CD4-positive, alpha-beta T cell treated with Interleukin-15 for 1 hour (primary cell): ENCODE data around the gene PCSK2.
A peak's percentile ranks its signal among the peaks of the same experiment; 100 is the strongest.

Experiments used
- DNase-seq: peaks from one replicate; pipeline ENCODE4 v3.0.0-alpha.2; 2020

The PCSK2 gene

DNA sequence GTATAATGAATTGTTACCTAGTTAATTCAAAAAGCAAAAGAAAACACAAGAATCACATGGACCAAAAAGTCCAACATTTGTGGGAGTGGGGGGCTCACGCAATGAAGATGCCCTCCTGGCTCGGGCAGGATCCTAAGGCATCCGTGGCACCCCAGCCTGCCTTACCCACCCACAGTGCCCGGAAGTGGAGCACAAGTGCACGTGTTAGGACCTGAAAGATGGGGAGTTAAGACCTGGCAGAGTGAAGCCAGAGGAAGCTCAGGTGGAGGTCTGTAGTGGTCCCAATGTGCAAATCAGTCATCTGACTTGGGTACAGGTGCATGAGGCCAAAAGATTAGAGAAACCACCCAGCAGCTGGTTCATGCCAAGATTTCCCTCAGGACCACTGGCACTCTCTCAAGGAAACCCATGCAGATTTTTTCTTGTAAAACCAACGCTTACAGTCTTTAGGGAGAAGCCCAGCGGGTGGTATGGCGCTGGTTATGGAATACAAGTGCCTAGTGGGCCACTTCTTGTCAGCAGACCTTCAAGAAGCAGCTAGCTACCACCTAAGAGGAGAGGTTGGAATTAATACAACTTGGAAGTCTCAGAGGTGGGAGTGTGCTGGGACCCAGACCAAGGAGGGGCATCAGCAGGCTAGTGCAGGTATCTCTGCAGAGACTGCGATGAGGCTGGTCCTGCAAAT is 262.2 kb downstream of the PCSK2 start:
- no peak for DNase-seq

DNA sequence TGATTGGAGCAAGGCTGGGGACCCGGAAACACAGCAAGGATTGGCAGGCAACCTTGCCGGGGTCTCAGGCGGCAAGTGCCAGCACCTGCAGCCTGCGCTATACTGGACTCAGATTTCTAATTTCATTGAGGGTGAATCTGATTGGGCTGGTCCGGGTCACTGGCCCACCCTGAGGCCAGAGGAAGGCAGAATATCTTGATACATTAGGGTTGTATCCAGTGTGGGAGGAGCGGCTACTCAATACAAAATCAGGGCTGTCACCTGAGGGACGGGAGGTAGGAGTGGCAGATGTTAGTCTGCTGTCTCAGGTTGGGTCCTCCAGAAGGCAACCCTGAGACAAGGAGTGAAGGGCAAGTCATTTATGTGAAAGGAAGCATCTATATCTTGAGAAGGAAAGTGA is 263.7 kb downstream of the PCSK2 start:
- no peak for DNase-seq

DNA sequence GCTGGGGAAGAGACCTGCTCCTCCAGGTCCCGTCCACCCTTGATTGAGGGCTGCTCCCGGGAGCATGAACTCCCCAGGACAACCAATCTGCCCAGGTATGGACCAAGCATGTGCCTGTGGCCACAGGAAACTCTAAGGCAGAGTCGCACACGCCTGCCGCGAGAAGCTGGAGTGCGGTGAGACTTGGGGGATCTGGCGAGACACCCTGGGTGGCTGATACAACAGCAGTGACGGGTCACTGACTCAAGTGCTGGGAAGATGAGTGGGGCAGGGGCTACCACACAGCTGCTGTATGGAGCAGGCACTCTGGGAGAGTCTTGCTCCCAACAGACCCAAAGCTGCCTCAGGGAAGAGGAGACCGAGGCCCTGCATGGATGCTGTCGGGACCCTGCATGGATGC is 264.2 kb downstream of the PCSK2 start:
- no peak for DNase-seq

DNA sequence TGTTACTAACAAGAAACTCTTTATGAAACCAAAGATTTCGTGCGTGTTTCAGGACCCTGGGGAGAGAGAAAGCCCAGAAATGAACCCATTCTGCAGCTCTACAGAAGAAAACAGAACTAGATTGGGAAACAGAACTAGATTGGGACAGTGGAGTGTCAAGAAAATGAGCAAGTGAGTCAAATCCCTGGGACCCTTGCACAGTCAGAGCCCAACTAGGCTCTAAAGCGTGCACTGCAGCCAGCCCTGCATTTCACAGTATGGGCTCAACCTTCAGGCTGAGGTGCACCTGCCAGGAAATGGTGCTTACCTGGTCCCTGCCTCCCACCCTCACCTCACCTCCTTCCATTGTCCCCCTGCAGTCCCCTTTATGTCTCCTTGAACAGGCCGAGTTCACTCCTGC is 264.6 kb downstream of the PCSK2 start:
- DNase-seq, result no peak

DNA sequence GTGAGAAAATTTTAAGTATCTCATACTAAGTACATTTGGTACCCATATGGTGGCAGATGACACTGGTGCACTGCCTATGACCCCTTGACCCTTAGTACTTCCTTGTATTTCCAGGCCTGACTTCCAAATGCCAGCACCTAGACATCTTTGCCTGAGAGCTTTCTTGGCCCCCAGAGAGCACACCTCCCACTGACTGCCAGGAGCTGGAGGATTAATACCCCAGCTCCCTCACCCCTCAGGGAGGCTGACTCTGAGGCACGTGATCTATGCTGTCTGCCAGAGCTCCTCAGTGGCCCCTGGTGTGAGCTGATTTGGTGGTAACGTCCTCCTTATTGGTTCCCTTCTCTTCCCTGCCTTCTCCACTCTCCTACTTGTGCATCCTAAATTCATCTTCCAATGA is 266.3 kb downstream of the PCSK2 start:
- DNase-seq, result no peak

DNA sequence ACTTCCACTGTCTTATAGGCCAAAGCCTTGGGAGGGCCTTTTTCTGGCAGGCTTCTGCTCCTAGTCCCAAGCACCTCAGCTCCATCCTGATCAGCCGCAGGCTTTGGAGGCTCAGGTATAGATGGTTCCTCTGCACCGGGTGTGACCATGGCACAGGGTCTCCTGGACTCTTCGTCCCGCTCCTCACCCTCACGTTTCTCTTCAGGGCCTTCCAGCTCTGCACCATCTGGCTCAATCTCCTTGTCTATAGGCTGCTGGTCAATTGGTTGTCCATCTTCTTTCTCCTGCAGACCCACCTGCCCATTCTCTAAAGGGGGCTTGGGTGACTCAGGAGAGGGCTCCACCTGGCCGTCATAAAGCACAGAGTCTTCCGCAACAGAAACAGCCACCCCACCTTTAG is 267.4 kb downstream of the PCSK2 start:
- no peak for DNase-seq

DNA sequence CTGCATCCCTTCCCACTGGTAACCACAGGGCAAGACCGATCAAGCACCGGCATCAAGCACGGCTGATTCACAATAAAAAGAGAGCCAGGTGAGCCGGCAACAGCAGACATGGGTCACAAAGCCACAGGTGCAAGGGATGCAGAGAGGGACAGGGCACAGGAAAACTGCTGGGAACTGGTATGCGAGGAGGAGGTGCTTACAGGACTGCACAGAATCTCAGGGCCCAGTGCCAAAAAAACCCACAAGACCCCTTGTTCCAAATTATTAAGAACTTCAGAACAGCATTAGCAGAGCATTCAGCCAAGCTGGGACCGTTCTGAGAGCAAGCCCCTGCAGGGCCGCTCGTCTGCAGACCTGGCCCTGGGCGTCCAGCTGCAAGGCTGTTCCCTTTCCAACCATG is 269.0 kb downstream of the PCSK2 start:
- DNase-seq, result no peak

DNA sequence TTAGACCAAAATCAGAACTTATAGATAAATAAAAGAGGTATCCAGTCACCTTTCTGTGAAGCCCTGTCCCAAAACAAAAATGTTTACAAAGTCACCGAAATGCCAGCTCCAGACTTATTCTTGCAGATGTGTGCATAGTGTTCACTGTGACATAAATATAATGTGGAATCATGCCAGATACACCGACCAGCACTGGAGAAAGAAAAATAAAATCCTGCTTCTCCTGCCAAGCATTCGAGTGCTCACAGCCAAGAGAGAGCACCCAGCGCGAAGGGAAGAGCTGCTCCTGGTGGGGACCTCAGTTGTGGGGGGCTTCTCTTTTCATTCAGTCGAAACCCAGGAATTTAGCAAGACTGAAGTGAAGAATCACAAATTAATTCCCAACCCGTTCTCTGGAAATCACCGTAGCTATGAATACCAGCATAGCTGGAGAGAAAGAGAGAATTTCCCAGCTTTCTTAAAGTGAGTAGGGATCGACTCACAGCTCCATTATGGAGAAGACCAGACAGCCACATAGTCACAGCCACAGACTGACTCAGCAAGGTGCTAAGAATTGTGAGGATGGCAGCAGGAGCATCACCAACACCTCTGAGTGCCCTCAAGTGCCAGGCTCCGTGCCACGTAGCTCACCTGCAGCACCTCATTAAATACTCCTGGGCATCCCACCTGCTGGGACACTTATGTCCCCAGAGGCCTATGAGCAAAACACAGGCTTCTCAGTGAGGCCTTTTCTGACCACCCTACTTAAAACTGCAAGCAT is 271.2 kb downstream of the PCSK2 start:
- no peak for DNase-seq

DNA sequence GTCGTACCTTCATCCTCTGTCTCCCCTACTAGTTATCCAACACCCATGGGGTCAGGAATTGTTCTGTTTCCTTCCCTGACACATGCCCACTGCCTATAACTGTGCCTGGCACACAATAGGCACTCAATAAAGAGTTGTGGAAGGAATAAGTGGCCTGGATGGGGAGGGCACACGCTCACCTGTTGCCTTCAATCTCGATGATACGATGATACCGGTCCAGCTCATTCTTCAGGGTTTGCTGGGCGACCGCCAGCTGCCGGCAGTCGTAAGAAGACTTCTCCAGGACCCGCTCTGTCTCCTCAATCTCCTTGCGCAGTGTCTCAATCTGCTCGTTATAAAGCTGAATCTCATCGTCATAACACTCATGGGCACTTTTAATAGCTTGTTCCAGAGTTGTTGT is 271.8 kb downstream of the PCSK2 start:
- DNase-seq, result no peak

DNA sequence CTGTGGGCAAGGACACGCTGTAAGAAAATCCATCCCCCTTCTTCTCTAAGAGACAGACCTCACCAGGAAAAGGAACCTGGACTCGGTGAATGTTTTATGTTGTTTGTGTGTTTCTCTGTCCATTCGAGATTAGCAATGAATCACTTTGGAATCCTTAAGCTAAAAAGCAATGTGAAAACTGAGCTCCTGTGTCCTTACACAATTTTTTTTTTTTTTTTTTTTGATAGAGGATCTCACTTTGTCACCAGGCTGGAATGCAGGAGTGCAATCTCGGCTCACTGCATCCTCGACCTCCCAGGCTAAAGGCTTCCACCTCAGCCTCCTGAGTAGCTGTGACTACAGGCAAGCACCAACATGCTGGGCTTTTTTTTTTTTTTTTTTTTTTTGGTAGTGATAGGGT is 272.2 kb downstream of the PCSK2 start:
- DNase-seq, result no peak

DNA sequence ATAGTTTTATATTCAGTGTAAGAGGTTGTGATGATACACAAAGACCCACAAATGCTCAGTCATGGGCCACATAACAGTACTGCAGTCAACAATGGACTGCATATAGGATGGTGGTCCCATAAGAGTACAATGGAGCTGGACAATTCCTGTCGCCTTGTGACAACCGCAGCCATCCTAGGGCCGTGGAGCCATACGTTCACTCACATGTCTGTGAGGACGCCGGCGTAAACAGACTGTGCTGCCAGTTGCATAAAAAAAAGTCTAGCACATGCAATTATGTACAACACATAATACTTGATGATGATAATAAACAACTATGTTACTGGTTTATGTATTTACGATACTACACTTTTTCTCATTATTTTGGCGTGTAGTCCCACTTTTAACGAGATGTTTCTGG is 273.4 kb downstream of the PCSK2 start:
- DNase-seq, result no peak

DNA sequence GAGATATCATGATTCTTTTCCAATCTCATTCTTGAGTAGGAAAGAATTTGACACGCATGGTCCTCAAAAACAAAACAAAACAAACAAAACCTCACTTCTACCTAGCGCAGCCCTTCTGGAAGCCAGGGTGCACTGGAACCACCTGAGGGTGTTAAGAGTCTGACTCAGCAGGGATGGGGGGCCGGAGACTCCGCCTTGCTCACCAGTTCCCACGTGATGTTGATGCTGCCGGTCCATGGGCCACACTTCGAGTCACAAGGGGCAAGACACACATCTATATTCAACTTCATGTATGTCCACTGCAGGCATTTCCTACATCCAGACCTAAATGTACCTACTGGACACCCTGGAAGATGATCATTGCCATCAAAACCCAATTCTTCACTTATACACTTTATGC is 274.0 kb downstream of the PCSK2 start:
- no peak for DNase-seq

DNA sequence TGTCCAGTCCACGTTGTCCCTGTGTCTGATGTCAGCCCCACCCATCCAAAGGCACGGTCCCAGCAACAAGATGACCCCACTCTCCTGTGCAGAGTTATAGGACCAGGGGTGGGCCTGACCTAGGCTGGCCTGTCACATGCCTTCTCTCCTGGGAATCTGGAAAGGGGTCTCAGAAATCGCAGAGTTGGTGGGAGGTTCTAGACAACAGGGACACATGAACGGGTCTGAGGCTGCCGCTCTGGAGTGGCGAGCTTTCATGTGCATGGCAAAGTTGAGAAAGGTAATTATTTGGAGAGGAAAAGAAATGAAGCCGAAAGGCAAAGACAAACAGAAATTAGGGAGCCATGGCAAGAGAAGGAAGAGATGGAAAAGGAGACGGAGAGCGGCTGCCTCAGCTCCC is 274.9 kb downstream of the PCSK2 start:
- DNase-seq, result no peak

DNA sequence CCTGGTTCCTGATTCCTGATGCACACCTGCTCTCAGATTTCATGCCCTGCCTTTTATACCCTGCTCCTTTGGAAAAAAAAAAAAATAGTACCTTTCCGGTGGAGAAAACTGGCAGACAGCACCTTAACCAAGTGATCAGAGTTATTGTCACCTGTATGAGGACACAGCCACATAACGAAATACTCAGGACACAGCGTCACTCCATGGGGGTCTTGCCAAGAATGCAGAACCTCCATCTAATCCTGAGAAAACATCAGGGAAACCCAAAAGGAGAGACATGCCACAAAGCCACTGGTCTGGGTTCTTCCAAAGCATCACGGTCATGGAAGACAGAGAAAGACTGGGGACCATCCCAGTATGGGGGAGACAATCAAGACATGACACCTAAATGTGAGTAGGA is 275.3 kb downstream of the PCSK2 start:
- no peak for DNase-seq

DNA sequence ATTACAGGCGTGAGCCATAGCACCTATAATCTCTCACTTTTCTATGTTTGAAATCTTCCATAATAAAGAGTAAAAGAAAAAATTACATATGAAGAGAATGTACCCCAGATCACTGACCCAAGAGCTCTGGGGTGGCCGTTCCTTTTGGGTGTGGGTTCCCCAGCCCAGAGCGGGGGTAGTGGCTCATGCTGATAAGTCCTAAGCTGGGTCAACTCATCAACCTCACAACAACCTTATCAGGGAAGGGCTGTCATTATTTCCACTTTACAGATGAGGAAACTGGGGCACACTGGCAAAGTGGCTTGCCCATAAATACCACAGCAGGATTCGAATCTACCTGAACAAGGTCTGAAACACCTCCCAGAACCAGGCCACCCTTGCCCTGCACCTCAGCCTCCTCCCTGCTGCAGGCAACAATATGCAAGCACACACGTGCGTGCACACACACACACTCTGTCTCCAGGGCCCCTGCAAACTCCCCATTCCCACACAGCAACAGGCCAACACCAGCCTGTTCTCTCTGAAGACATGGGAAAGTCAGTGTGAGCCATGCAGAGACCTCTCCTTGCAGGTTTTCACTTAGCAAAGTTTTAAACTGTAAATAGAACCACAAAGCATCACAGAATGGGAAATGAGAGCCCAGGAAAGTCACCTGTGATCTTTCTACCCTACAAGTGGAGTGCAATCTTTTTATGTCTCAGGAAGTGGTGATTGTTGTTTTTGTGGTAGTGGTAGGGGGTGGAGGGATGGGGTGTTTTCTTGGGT is 276.6 kb downstream of the PCSK2 start:
- DNase-seq, result no peak

DNA sequence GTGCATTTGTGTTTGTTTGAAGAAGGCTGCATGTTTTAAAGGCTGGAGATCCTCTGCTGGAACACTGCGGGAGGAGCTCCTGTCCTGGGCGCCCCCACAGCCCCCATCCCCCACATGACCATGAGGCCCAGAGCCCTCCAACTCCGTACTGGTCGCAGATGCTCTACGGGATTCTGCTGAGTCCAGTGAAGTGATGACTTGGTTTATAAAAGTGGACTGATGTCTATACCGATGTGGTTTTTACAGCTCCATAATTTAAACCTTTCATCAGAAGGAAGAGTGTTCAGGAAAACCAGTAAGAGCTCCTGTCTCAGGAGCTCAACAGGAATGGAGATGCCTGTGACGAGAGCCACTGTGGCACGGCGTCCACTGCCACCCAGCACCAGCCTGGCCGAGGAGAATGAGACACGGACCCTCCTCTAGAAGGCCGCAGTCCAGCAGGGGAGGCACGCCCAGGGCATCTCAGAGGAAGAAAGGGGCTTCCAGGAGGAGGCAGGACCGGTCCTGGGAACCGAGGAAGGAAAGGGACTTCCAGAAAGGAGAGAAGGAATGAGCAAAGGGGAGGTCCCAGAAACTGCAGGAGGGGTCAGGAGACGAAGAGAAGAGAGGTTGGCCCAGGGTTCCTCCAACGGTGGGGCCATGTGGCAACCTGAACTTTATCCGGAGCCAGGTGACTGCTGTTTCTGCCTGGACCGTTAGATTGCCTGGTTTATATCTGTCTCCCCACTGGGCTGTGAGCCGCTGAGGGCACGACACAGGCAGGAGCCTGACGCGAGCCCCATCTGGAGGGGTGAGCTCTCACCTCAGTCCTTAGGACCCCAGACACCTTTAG is 277.4 kb downstream of the PCSK2 start:
- no peak for DNase-seq

DNA sequence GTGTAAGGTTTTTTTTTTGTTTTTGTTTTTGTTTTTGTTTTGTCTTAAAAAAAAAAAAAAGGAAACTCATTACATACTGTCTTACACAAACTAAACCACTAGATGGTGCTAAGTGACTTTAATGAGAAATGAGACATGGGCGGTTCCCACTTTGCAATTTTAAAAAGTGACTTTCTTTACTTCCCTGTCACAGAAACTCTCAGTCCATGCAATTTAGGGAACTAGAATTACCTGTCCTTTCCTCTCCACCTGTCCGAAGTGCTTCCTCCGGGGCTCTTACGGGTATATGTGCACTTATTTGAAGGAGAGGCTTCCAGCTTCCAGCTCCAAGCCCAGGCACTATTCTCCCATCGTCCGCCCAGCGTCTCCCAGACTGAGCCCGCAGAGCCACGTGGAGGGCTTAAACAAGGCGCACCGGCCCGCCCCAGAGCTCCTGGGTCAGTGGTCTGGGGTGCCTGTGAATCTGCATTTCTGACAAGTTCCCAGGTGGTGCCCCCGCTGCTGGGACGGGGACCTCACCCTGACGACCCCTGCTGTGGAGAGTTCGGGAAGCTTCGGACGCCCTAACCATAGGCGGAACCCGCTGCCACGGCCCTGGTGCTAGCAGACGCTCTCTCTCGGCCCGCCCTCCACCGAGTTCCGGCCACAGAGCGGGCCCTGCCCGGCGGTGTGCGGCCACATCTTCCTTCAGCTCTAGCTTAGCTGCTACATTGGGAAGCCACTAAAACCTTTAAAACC is 278.2 kb downstream of the PCSK2 start:
- DNase-seq, result peak; percentile 55

DNA sequence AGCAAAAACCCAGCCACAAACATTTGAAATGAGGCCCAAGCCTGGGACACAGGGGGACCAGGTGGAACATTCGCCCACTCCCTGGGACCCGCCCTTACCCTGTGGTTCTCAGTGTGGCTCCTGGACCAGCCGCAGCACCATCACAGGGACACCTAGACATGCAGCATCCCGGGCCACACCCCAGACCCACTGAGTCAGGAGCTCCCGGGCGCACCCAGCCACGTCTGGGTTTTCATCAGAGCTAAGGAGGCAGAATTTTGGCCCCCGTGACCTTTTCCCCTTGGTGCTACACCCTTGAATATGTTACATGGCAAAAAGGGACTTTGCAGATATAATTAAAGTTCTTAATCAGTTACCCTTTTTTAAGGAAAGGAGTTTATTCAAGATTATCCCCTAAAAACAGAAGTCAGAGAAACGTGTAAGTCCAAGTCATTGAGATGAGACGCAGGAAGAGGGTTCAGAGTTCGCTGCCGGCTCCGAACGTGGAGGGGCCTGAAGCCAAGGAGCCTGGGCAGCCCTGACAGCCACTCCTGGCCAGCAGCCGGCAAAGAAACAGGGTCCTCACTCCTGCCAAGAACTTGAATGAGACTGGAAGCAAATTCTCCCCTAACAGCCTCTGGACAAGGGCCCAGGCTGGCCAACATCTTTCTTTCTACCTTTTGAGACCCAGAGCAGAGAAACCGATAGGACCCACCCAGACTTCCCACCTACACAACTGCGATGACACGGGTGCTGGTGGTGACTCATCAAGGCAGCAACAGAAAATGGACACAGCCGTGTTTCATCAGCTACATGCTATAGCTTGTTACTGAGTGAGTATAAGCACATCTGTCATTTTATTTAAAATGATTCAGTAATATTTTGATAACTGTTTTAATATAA is 279.0 kb downstream of the PCSK2 start:
- DNase-seq, result peak; percentile 36

DNA sequence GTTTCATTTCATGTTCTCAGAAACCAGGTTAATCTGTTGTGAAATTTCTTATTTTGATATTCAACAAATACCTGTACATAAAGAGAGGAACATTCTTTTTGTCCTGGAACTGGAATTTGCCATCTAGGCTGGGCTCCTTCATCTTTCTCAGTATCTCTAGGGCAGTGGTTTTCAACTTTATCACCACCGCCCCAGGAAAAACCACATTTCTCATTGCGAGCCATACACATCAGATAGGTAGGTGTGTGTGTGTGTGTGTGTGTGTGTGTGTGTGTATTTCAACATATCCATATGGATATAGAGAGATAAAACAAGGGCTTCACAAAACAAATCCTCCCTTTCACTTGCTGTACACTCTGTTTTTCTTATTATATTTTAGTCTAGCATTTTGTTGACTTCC is 280.2 kb downstream of the PCSK2 start:
- no peak for DNase-seq

DNA sequence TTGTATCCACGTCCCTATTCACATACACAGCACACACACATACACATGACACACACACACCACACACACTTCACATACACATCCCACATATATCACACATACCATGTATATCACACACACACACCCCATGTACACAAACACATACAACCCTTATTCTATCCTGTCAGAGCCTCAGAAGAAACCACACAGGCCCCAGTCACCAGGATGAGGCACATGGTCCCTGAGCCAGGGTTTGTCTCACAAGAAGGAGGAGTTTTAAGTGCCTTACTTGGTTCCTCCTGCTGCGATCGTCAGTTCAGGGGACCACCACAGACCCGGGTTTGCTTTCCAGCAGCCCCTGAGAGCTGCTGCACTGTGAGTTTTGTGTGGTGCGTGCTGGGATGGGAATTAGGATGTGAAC is 280.7 kb downstream of the PCSK2 start:
- no peak for DNase-seq

DNA sequence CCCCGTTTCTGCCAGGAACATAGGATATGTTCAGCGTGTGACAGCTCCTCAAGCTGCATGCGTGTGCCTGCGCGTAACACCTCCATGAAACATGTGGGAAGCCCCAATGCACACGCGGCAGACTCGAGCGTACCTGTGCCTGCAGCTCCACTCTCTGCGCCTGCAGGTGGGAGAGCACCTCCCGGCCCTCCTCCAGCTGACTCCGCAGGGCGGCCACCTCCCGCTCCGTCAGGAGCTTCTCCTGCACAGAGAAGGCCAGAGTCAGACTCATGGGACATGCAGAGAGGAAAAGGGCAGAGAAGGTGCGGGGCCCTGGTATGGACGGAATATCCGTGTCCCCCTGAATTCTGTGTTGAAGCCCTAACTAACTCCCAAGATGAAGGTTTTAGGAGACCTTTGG is 281.9 kb downstream of the PCSK2 start:
- DNase-seq, result no peak
